IMR-90 (cell line): ENCODE data around the gene MINK1. TPM values are rescaled to one million over a fixed set of nuclear protein-coding genes. Genes with fewer than 3 reads are reported as not detected.

Experiments
- ATAC-seq: fragments of 200-7000 bp; cut with Tn5 transposase; 2 replicates; pipeline ENCODE4 v1.9.1; 2020; ENCODE audit warnings: low read depth, mild to moderate bottlenecking, moderate library complexity
- BruUV-seq: library from RNA; stranded (reverse); fragments of 400-500 nt; replicated peaks from 2 replicates; lab custom pipeline; 2021; lab: Mats Ljungman, UMichigan
- CTCF ChIA-PET: fragments of 300-600 bp; formaldehyde crosslinking; extraction: SDS; loops from one replicate; lab custom pipeline; 2021; ENCODE audit warnings: antibody characterized with exemption; lab: Yijun Ruan, JAX
- POLR2A ChIA-PET: fragments of 300-600 bp; sonication (Branson Sonifier 250); formaldehyde crosslinking; loops from one replicate; lab custom pipeline; 2022; ENCODE audit warnings: antibody characterized with exemption; ENCODE audit not compliant: unreplicated experiment; lab: Charles Lee
- DNase-seq: peaks from one replicate; pipeline ENCODE4 v3.0.0; 2013
- H2AFZ ChIP-seq: replicated peaks from 2 replicates; pipeline ENCODE3; 2013; ENCODE audit warnings: low read length, mild to moderate bottlenecking; ENCODE audit not compliant: poor library complexity
- H2AK5ac ChIP-seq: 2 replicates; pipeline ENCODE4 v1.6.1; 2013; ENCODE audit warnings: low read depth, low read length, inconsistent platforms
- H2AK9ac ChIP-seq: replicated peaks from 2 replicates; pipeline ENCODE3; 2013; ENCODE audit warnings: mild to moderate bottlenecking, low read depth, low read length, moderate library complexity; ENCODE audit not compliant: poor library complexity
- H2BK120ac ChIP-seq: 2 replicates; pipeline ENCODE4 v1.6.1; 2013; ENCODE audit warnings: low read depth, low read length, inconsistent platforms
- H2BK15ac ChIP-seq: 3 replicates; pipeline ENCODE4 v1.6.1; 2013; ENCODE audit warnings: low read depth, low read length, inconsistent platforms
- H2BK20ac ChIP-seq: 2 replicates; pipeline ENCODE4 v1.6.1; 2013; ENCODE audit warnings: low read depth, mild to moderate bottlenecking, inconsistent platforms, low read length, moderate library complexity
- H2BK5ac ChIP-seq: 2 replicates; pipeline ENCODE4 v1.6.1; 2013; ENCODE audit warnings: mild to moderate bottlenecking, low read depth, low read length, inconsistent platforms; ENCODE audit not compliant: poor library complexity, severe bottlenecking
- H3K14ac ChIP-seq: replicated peaks from 2 replicates; pipeline ENCODE4 v1.6.1; 2013; ENCODE audit warnings: low read depth, low read length, inconsistent platforms
- H3K18ac ChIP-seq: 2 replicates; pipeline ENCODE4 v1.6.1; 2013; ENCODE audit warnings: low read depth, low read length, control low read depth
- H3K23ac ChIP-seq: 2 replicates; pipeline ENCODE4 v1.6.1; 2013; ENCODE audit warnings: low read depth, low read length, inconsistent platforms
- H3K27ac ChIP-seq: 2 replicates; pipeline ENCODE4 v1.5.1; 2013; ENCODE audit warnings: mild to moderate bottlenecking, control low read depth, low read length; ENCODE audit not compliant: insufficient read depth
- H3K27me3 ChIP-seq: 2 replicates; pipeline ENCODE4 v1.6.1; 2013; ENCODE audit warnings: low read length; ENCODE audit not compliant: control insufficient read depth, insufficient read depth
- H3K36me3 ChIP-seq: 2 replicates; pipeline ENCODE4 v1.6.1; 2013; ENCODE audit warnings: low read length, mixed read lengths; ENCODE audit not compliant: control insufficient read depth, insufficient read depth
- H3K4ac ChIP-seq: 2 replicates; pipeline ENCODE4 v1.6.1; 2013; ENCODE audit warnings: low read depth, low read length, inconsistent platforms
- H3K4me1 ChIP-seq: 2 replicates; pipeline ENCODE4 v1.6.1; 2013; ENCODE audit warnings: low read length, mixed read lengths; ENCODE audit not compliant: control insufficient read depth, insufficient read depth
- H3K4me2 ChIP-seq: 2 replicates; pipeline ENCODE4 v1.6.1; 2013; ENCODE audit warnings: low read depth, mild to moderate bottlenecking, control low read depth, low read length, moderate library complexity
- H3K4me3 ChIP-seq: 2 replicates; pipeline ENCODE4 v1.5.1; 2013; ENCODE audit warnings: low read depth, mild to moderate bottlenecking, control low read depth, low read length, moderate library complexity; ENCODE audit not compliant: insufficient read depth
- H3K56ac ChIP-seq: 2 replicates; pipeline ENCODE4 v1.6.1; 2013; ENCODE audit warnings: low read length, inconsistent platforms; ENCODE audit not compliant: insufficient read depth; ENCODE audit errors: extremely low read depth
- H3K79me1 ChIP-seq, 2 experiments: 2 replicates each; pipeline ENCODE4 v1.6.1; 2013; ENCODE audit warnings: low read length in 2 of 2, inconsistent platforms in 1 of 2, low read depth in 1 of 2
- H3K9ac ChIP-seq: 2 replicates; pipeline ENCODE4 v1.6.1; 2013; ENCODE audit warnings: low read depth, low read length, control low read depth
- H3K9me1 ChIP-seq: 2 replicates; pipeline ENCODE4 v1.6.1; 2013; ENCODE audit warnings: low read length, inconsistent platforms; ENCODE audit not compliant: insufficient read depth
- H3K9me3 ChIP-seq: 2 replicates; pipeline ENCODE4 v1.6.1; 2013; ENCODE audit warnings: low read length; ENCODE audit not compliant: control insufficient read depth, insufficient read depth
- H4K20me1 ChIP-seq: 2 replicates; pipeline ENCODE4 v1.6.1; 2013; ENCODE audit warnings: low read length, inconsistent platforms; ENCODE audit not compliant: insufficient read depth
- H4K5ac ChIP-seq: 2 replicates; pipeline ENCODE4 v1.6.1; 2013; ENCODE audit warnings: mild to moderate bottlenecking, low read depth, low read length, control low read depth
- H4K8ac ChIP-seq, 2 experiments: 2 replicates each; pipeline ENCODE4 v1.6.1; 2013; ENCODE audit warnings: low read depth in 2 of 2, low read length in 2 of 2, control low read depth in 1 of 2, inconsistent platforms in 1 of 2
- H4K91ac ChIP-seq: 2 replicates; pipeline ENCODE4 v1.6.1; 2013; ENCODE audit warnings: low read depth, low read length, inconsistent platforms; ENCODE audit not compliant: insufficient read depth
- BHLHE40 ChIP-seq: fragments of 150-350 bp; IDR thresholded peaks from 2 replicates; pipeline ENCODE4 v1.6.1; 2016; ENCODE audit warnings: mild to moderate bottlenecking, low read depth, low read length
- CEBPB ChIP-seq: IDR thresholded peaks from 2 replicates; pipeline ENCODE4 v1.6.1; 2012; ENCODE audit warnings: low read depth, low read length, improper control_type of control experiment
- CTCF ChIP-seq: conservative IDR thresholded peaks from 2 replicates; pipeline ENCODE4 v1.5.1; 2012; ENCODE audit warnings: mild to moderate bottlenecking, low read depth, low read length, improper control_type of control experiment
- FOS ChIP-seq: fragments of 150-350 bp; IDR thresholded peaks from 2 replicates; pipeline ENCODE4 v1.6.1; 2016; ENCODE audit warnings: low read depth, low read length
- MAFK ChIP-seq: IDR thresholded peaks from 2 replicates; pipeline ENCODE4 v1.6.1; 2012; ENCODE audit warnings: low read depth, low read length, improper control_type of control experiment
- MAZ ChIP-seq: IDR thresholded peaks from 2 replicates; pipeline ENCODE4 v1.6.1; 2012; ENCODE audit warnings: low read depth, mild to moderate bottlenecking, low read length, improper control_type of control experiment, moderate library complexity, borderline replicate concordance
- MXI1 ChIP-seq: IDR thresholded peaks from 2 replicates; pipeline ENCODE4 v1.6.1; 2012; ENCODE audit warnings: low read depth, mild to moderate bottlenecking, low read length, moderate library complexity, borderline replicate concordance
- NFE2L2 ChIP-seq: fragments of 150-350 bp; IDR thresholded peaks from 2 replicates; pipeline ENCODE4 v1.6.1; 2016; ENCODE audit warnings: low read depth, mild to moderate bottlenecking, low read length
- RAD21 ChIP-seq: IDR thresholded peaks from 2 replicates; pipeline ENCODE4 v1.6.1; 2012; ENCODE audit warnings: low read length, improper control_type of control experiment
- RFX5 ChIP-seq: IDR thresholded peaks from 2 replicates; pipeline ENCODE4 v1.8.0; 2012; ENCODE audit warnings: low read depth, mild to moderate bottlenecking, low read length, moderate library complexity
- SMC3 ChIP-seq: fragments of 150-350 bp; IDR thresholded peaks from 2 replicates; pipeline ENCODE4 v1.6.1; 2016; ENCODE audit warnings: low read depth, mild to moderate bottlenecking, antibody characterized with exemption, low read length, moderate library complexity
- USF2 ChIP-seq: fragments of 150-350 bp; IDR thresholded peaks from 2 replicates; pipeline ENCODE4 v1.6.1; 2017; ENCODE audit warnings: mild to moderate bottlenecking, antibody characterized with exemption, low read length, low read depth
- WGBS, 2 experiments: methylation state at CpG; one replicate each; pipeline versions ENCODE4 v1.1.5 to v1.1.7; 2013; ENCODE audit warnings: missing lambda C conversion rate in 2 of 2; ENCODE audit not compliant: insufficient read length in 1 of 2; ENCODE audit errors: extremely low coverage in 2 of 2; 5-methylcytosine and 5-hydroxymethylcytosine counted together
- dilution Hi-C: fragments of 300-500 bp; cut with HindIII; formaldehyde crosslinking; loops from one replicate; pipeline ENCODE4 v1.14.3; 2018; ENCODE audit warnings: low sequenced_read_pairs; ENCODE audit not compliant: unreplicated experiment
- in situ Hi-C: fragments of 300-500 bp; cut with MboI; formaldehyde crosslinking; loops from 3 replicates; pipeline ENCODE4 v1.14.3; 2019; ENCODE audit warnings: low sequenced_read_pairs, inconsistent platforms, mixed read lengths
- intact Hi-C: fragments of 100-400 bp; cut with micrococcal nuclease; formaldehyde crosslinking; loops from 2 replicates; pipeline ENCODE4 v1.10.0; 2022
- polyA plus RNA-seq, 3 experiments: library from polyadenylated mRNA; depleted of rRNA; stranded (reverse); fragments of >200 nt; gene quantifications; 2 replicates each; pipeline ENCODE4 v1.2.3, GENCODE V29; 2012; ENCODE audit warnings: low replicate concordance in 1 of 3
- total RNA-seq: library from RNA; depleted of rRNA; stranded (reverse); fragments of >200 nt; gene quantifications from 2 replicates; pipeline ENCODE4 v1.2.3, GENCODE V29; 2012
- TF ChIP-seq, protein P1 (sequence below): fragments of 150-350 bp; IDR thresholded peaks from 2 replicates; pipeline ENCODE4 v1.6.1; 2016; ENCODE audit warnings: low read depth, mild to moderate bottlenecking, low read length, moderate library complexity, borderline replicate concordance

MINK1 gene
- total and polyA plus RNA-seq, 2 of the 4 experiments (the other 2 are of a cell fraction), result 12.2 to 40.9 TPM

DNA sequence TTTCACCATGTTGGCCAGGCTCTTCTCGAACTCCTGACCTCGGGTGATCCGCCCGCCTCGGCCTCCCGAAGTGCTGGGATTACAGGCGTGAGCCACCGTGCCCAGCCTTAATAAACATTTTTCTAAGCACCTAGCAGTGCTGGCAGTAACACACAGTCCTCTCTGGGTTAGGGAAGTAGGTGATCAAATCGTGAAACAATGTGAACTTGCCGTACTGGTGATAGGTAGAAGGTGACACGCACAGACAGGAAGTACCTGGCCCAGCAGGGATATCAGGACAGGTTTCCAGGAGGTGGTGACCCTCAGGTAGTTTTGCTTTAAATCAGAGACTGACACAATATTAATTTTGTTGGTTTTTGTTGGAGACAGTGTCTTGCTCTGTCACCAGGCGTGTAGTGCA, 21.7 kb upstream of the MINK1 start:
- no peak overlapping the region for H2AFZ ChIP-seq
- WGBS, 2 experiments, result 98% methylated on average over 9 of the region's 12 CpGs; no CpG with 5 or more reads in 1 of the 2 experiments
- H2AK9ac ChIP-seq, result no peak overlapping the region
- DNase-seq, result no peak
- H3K36me3 ChIP-seq, result peaks cover 39% of the 10 kb centered on the region
- no peak overlapping the region for H2BK15ac ChIP-seq
- H3K9me1 ChIP-seq, result 0 out of 2 replicates have a peak, but pooled peaks cover 4% of the 10 kb centered on the region
- H4K5ac ChIP-seq, result no peak overlapping the region
- no peak overlapping the region for H3K4ac ChIP-seq
- dilution Hi-C loops (no loop called here), intact Hi-C loops (no loop called here), in situ Hi-C loops (no loop called here)
- H2BK5ac ChIP-seq, result no peak overlapping the region
- ChIA-PET CTCF (no interaction called here), POLR2A (no interaction called here)
- no peak overlapping the region for H2BK120ac ChIP-seq
- no peak overlapping the region for H3K23ac ChIP-seq
- TF ChIP-seq CTCF, result no peak
- TF ChIP-seq RAD21, result no peak
- TF ChIP-seq USF2, result no peak
- TF ChIP-seq RFX5, result no peak
- TF ChIP-seq CEBPB, result no peak
- TF ChIP-seq FOS, result no peak
- TF ChIP-seq NFE2L2, result no peak
- no peak for TF ChIP-seq MXI1
- TF ChIP-seq BHLHE40, result no peak
- TF ChIP-seq MAFK, result no peak
- no peak for TF ChIP-seq SMC3
- no peak for TF ChIP-seq MAZ
- TF ChIP-seq, protein P1, sequence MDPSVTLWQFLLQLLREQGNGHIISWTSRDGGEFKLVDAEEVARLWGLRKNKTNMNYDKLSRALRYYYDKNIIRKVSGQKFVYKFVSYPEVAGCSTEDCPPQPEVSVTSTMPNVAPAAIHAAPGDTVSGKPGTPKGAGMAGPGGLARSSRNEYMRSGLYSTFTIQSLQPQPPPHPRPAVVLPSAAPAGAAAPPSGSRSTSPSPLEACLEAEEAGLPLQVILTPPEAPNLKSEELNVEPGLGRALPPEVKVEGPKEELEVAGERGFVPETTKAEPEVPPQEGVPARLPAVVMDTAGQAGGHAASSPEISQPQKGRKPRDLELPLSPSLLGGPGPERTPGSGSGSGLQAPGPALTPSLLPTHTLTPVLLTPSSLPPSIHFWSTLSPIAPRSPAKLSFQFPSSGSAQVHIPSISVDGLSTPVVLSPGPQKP, result no peak
- no peak overlapping the region for H3K4me2 ChIP-seq
- no peak overlapping the region for H3K56ac ChIP-seq
- no peak overlapping the region for H3K4me3 ChIP-seq
- H3K9ac ChIP-seq, result no peak overlapping the region
- no peak overlapping the region for H2AK5ac ChIP-seq
- no peak overlapping the region for H2BK20ac ChIP-seq
- no peak for ATAC-seq
- H3K9me3 ChIP-seq, result no peaks in the 10 kb centered on the region
- H3K79me1 ChIP-seq, result peaks cover 0 to 18% of the 10 kb centered on the region in 2 experiments; a peak in 3 of 4 replicates
- H4K8ac ChIP-seq, result no peak overlapping the region
- no peak overlapping the region for H3K18ac ChIP-seq
- no peak overlapping the region for H3K27ac ChIP-seq
- peaks cover 11% of the 10 kb centered on the region for H4K20me1 ChIP-seq
- peaks cover 4% of the 10 kb centered on the region; the same call in 1 of the 2 replicates for H3K4me1 ChIP-seq
- H3K27me3 ChIP-seq, result no peaks in the 10 kb centered on the region
- no peak overlapping the region for H4K91ac ChIP-seq
- BruUV-seq, result no TSS peak
- H3K14ac ChIP-seq, result no peak overlapping the region
